ENCODE measurements around the gene SH3BP4.

The SH3BP4 gene

GRCh38 chr2:235085476-235085875, 133.7 kb downstream of the SH3BP4 start:
- no peak for DNase-seq (ENCODE audit: low read depth)
- H3K4me3 ChIP-seq (ENCODE audit: low read depth, low read length) = no peak overlapping the region
- TF ChIP-seq CTCF (IDR thresholded peaks at IDR 0.05; ENCODE audit: control insufficient read depth, extremely low read depth, insufficient read depth) = no peak

- no peak for TF ChIP-seq CTCF (IDR thresholded peaks at IDR 0.05; ENCODE audit: control insufficient read depth, extremely low read depth, insufficient read depth)
- DNase-seq (ENCODE audit: low read depth) = no peak
- no peak overlapping the region for H3K4me3 ChIP-seq (ENCODE audit: low read depth, low read length)
Measured at GRCh38 chr2:235086481-235087184, 134.8 kb downstream of the SH3BP4 start.

DNA sequence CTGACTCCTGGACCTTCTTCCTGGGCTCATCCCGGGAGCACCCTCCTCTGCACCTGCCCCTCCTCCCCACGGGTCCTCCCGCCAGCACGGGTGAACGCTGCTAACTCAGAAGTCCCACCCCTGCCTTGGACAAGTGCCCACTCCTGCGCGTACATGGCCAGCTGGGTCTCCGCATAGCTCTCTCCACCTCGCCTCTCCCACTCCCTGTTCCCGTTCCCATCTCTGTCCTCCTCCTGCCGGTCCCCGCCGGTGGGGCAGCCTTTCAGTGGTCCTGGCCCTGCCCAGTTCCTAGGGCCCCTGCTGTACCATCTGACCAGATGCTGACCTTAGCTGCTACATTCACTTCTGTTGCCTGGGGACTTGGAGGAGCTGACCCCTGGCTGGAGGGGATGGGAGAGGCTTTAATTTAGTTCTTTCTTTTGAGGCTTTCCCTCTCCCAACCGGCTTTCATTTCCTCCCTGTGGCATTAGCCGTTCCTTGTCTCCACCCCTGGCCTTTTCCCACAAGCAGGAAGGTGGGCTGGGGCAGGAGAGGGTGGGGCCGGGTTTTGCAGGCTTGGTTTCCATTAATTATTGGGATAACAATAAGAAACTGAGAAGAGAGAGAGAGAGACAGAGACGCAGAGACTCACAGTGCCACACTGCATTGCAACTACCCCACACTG, 136.1 kb downstream of the SH3BP4 start:
- no peak for TF ChIP-seq CTCF (IDR thresholded peaks at IDR 0.05; ENCODE audit: control insufficient read depth, extremely low read depth, insufficient read depth)
- no peak overlapping the region for H3K4me3 ChIP-seq (ENCODE audit: low read depth, low read length)
- no peak for DNase-seq (ENCODE audit: low read depth)

GRCh38 chr2:235088496-235088921, 136.7 kb downstream of the SH3BP4 start:
- no peak for TF ChIP-seq CTCF (IDR thresholded peaks at IDR 0.05; ENCODE audit: control insufficient read depth, extremely low read depth, insufficient read depth)
- no peak for DNase-seq (ENCODE audit: low read depth)

GRCh38 chr2:235091421-235091820, 139.6 kb downstream of the SH3BP4 start:
- no peak for TF ChIP-seq CTCF (IDR thresholded peaks at IDR 0.05; ENCODE audit: control insufficient read depth, extremely low read depth, insufficient read depth)
- DNase-seq (ENCODE audit: low read depth) = no peak

More at GRCh38 chr2:235088496-235088921, 136.7 kb downstream of the SH3BP4 start:
- no peak overlapping the region for H3K4me3 ChIP-seq (ENCODE audit: low read depth, low read length)

DNA sequence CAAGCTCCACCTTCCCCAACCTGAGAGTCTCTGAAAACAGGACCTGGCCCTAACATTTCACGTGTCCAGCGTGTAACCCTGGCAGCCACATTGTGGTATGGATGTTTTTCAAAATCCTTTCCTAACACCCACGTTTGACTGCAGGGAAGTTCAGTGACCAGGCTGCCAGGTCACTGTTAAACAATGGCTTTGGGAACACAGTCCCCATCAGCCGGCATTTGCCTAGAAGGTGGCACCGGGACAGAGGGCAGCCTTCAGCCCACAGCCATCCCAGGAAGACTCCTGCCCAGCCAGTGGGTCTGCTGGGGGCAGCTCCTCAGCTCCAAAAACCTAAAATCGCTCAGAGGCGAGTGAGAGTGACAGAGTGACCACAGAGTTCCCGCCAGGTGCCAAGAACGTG, 140.2 kb downstream of the SH3BP4 start:
- no peak for DNase-seq (ENCODE audit: low read depth)
- no peak for TF ChIP-seq CTCF (IDR thresholded peaks at IDR 0.05; ENCODE audit: control insufficient read depth, extremely low read depth, insufficient read depth)

More at GRCh38 chr2:235091421-235091820, 139.6 kb downstream of the SH3BP4 start:
- H3K4me3 ChIP-seq (ENCODE audit: low read depth, low read length) = no peak overlapping the region

More for the DNA sequence above, 140.2 kb downstream of the SH3BP4 start:
- H3K4me3 ChIP-seq (ENCODE audit: low read depth, low read length) = no peak overlapping the region

Measured in LNCaP clone FGC (cell line).